Left kidney (tissue), 2 donors: Measurements from ENCODE around the gene UNC5B. TPM values are rescaled to one million over a fixed set of nuclear protein-coding genes. Genes with fewer than 3 reads are reported as not detected.

Experiments used
- DNase-seq: peaks from one replicate; pipeline ENCODE4 v3.0.0-alpha.2; 2013
- polyA plus RNA-seq: library from polyadenylated mRNA; unstranded; fragments of 120-200 nt; gene quantifications from one replicate; pipeline ENCODE4 v1.2.1, GENCODE V29; 2013; ENCODE audit not compliant: insufficient read length

UNC5B gene
- polyA plus RNA-seq, 1 donor: 45.4 TPM

GRCh38 chr10:71300555-71301370 lies 88.4 kb downstream of the UNC5B start:
- no peak for DNase-seq

GRCh38 chr10:71301371-71301916 lies 89.1 kb downstream of the UNC5B start:
- no peak for DNase-seq

- no peak for DNase-seq
Measured at GRCh38 chr10:71302451-71302850, 90.1 kb downstream of the UNC5B start.

- DNase-seq: no peak
Measured at GRCh38 chr10:71302874-71303568, 90.7 kb downstream of the UNC5B start.

- no peak for DNase-seq
Measured at GRCh38 chr10:71303569-71303907, 91.2 kb downstream of the UNC5B start.

- DNase-seq: no peak
Measured at GRCh38 chr10:71304914-71305313, 92.5 kb downstream of the UNC5B start.

- DNase-seq: no peak
Measured at GRCh38 chr10:71306979-71307378, 94.6 kb downstream of the UNC5B start.

GRCh38 chr10:71307469-71308085 lies 95.2 kb downstream of the UNC5B start:
- no peak for DNase-seq

GRCh38 chr10:71308244-71308643 lies 95.9 kb downstream of the UNC5B start:
- no peak for DNase-seq

GRCh38 chr10:71308985-71309384 lies 96.6 kb downstream of the UNC5B start:
- no peak for DNase-seq

- DNase-seq: no peak
Measured at GRCh38 chr10:71309919-71310318, 97.5 kb downstream of the UNC5B start.

GRCh38 chr10:71312220-71312619 lies 99.8 kb downstream of the UNC5B start:
- DNase-seq: no peak

GRCh38 chr10:71312811-71313789 lies 100.7 kb downstream of the UNC5B start:
- no peak for DNase-seq

- no peak for DNase-seq
Measured at GRCh38 chr10:71314028-71314693, 101.8 kb downstream of the UNC5B start.

- DNase-seq: no peak
Measured at GRCh38 chr10:71314694-71315225, 102.4 kb downstream of the UNC5B start.

- DNase-seq: no peak
Measured at GRCh38 chr10:71316056-71316785, 103.9 kb downstream of the UNC5B start.

GRCh38 chr10:71316786-71317160 lies 104.4 kb downstream of the UNC5B start:
- no peak for DNase-seq

GRCh38 chr10:71317739-71318138 lies 105.4 kb downstream of the UNC5B start:
- DNase-seq: no peak

- DNase-seq: peak; percentile 76
Measured at GRCh38 chr10:71319042-71319799, 106.9 kb downstream of the UNC5B start, which contains the start of gene SLC29A3. Gene SLC29A3, plus strand, starts transcription at chr10:71319259. Its CDS starts 51 bp downstream, at chr10:71319310.
